Activated CD8-positive, alpha-beta memory T cell treated with anti-CD3 and anti-CD28 coated beads, Interleukin-2, amount 50 U/mL, for 48 hours (primary cell): Measurements from ENCODE around the gene DZANK1.
A peak's percentile ranks its signal among the peaks of the same experiment; 100 is the strongest.
"Not testable (repeated sequence)": the region's sequence is repeated elsewhere in the genome, so short reads cannot be mapped to it uniquely, and the experiment has no call there.

Experiments
- DNase-seq: peaks from one replicate; pipeline ENCODE4 v3.0.0-alpha.2; 2020

Gene DZANK1

GRCh38 chr20:18466894-18467730, at the start of gene DZANK1, which contains the start of gene POLR3F:
DZANK1 (minus strand) TSS chr20:18467030; CDS start chr20:18465358, 1,672 bp downstream.
POLR3F (plus strand) TSS chr20:18467390; CDS start chr20:18467507, 117 bp downstream.
- DNase-seq: peak; percentile 96

- no peak for DNase-seq
Observed at GRCh38 chr20:18515973-18516372, 49.1 kb upstream of the DZANK1 start.

GRCh38 chr20:18514127-18514526, 47.3 kb upstream of the DZANK1 start:
- no peak for DNase-seq

- DNase-seq: no peak
Observed at GRCh38 chr20:18513208-18513607, 46.4 kb upstream of the DZANK1 start.

GRCh38 chr20:18511571-18511970, 44.7 kb upstream of the DZANK1 start:
- DNase-seq: no peak

- peak; percentile 98 for DNase-seq
Observed at GRCh38 chr20:18507218-18508191, 40.7 kb upstream of the DZANK1 start, which contains the start of gene SEC23B. SEC23B (plus strand) TSS chr20:18507940; CDS start chr20:18510836, 2,896 bp downstream.

GRCh38 chr20:18506744-18507143, 39.9 kb upstream of the DZANK1 start:
- no peak for DNase-seq

GRCh38 chr20:18504479-18505060, 37.7 kb upstream of the DZANK1 start:
- DNase-seq: no peak

GRCh38 chr20:18501672-18502071, 34.8 kb upstream of the DZANK1 start:
- not testable (repeated sequence) for DNase-seq

GRCh38 chr20:18497603-18498002, 30.8 kb upstream of the DZANK1 start:
- DNase-seq: no peak

- peak; percentile 89 for DNase-seq
Observed at GRCh38 chr20:18496740-18497592, 30.1 kb upstream of the DZANK1 start, which contains the start of gene RBBP9. RBBP9 (minus strand) TSS chr20:18497225; CDS start chr20:18497167, 58 bp downstream.

- DNase-seq: no peak
Observed at GRCh38 chr20:18496042-18496441, 29.2 kb upstream of the DZANK1 start.

GRCh38 chr20:18488301-18488700, 21.5 kb upstream of the DZANK1 start:
- no peak for DNase-seq

GRCh38 chr20:18481596-18481995, 14.8 kb upstream of the DZANK1 start:
- no peak for DNase-seq

GRCh38 chr20:18477821-18478220, 11.0 kb upstream of the DZANK1 start:
- no peak for DNase-seq

GRCh38 chr20:18477218-18477617, 10.4 kb upstream of the DZANK1 start:
- DNase-seq: no peak

GRCh38 chr20:18466574-18466893, 296 bp downstream of the DZANK1 start:
- no peak for DNase-seq

- DNase-seq: no peak
Observed at GRCh38 chr20:18465536-18466200, 1.2 kb downstream of the DZANK1 start.

GRCh38 chr20:18456600-18456999, 10.2 kb downstream of the DZANK1 start:
- no peak for DNase-seq

GRCh38 chr20:18443886-18444285, 22.9 kb downstream of the DZANK1 start:
- DNase-seq: no peak

- no peak for DNase-seq
Observed at GRCh38 chr20:18440403-18440802, 26.4 kb downstream of the DZANK1 start.
